Brain microvascular endothelial cell (primary cell): ENCODE measurements around the gene COL5A1.

Experiments used
- DNase-seq: peaks from one replicate; pipeline ENCODE4 v3.0.0-alpha.2; 2020
- H3K27ac ChIP-seq: fragments of 250-450 bp; sonication (Bioruptor Pico); 2 replicates; pipeline ENCODE4 v1.5.1; 2020; ENCODE audit warnings: mild to moderate bottlenecking, moderate library complexity
- H3K27me3 ChIP-seq: fragments of 250-450 bp; sonication (Bioruptor Pico); replicated peaks from 2 replicates; pipeline ENCODE4 v1.5.1; 2020; ENCODE audit warnings: mild to moderate bottlenecking
- H3K36me3 ChIP-seq: fragments of 250-450 bp; sonication (Bioruptor Pico); replicated peaks from 2 replicates; pipeline ENCODE4 v1.5.1; 2020; ENCODE audit warnings: mild to moderate bottlenecking
- H3K4me3 ChIP-seq: 2 replicates; pipeline ENCODE4 v1.5.1; 2011; ENCODE audit warnings: low read depth, mild to moderate bottlenecking, control low read depth, low read length, moderate library complexity
- in situ Hi-C: cut with HindIII; loops from 2 replicates; pipeline ENCODE4 v1.10.0; 2017; ENCODE audit warnings: low sequenced_read_pairs, low pct_ligation_motif_present
- TF ChIP-seq, protein P1 (sequence below): IDR thresholded peaks from 2 replicates; pipeline ENCODE4 v1.5.1; 2011; ENCODE audit warnings: low read depth, mild to moderate bottlenecking, moderate library complexity, low read length, control low read depth, inconsistent platforms; ENCODE audit errors: missing control alignments

COL5A1 gene

GRCh38 chr9:134836406-134836970 is 194.9 kb downstream of the COL5A1 start:
- TF ChIP-seq, protein P1, sequence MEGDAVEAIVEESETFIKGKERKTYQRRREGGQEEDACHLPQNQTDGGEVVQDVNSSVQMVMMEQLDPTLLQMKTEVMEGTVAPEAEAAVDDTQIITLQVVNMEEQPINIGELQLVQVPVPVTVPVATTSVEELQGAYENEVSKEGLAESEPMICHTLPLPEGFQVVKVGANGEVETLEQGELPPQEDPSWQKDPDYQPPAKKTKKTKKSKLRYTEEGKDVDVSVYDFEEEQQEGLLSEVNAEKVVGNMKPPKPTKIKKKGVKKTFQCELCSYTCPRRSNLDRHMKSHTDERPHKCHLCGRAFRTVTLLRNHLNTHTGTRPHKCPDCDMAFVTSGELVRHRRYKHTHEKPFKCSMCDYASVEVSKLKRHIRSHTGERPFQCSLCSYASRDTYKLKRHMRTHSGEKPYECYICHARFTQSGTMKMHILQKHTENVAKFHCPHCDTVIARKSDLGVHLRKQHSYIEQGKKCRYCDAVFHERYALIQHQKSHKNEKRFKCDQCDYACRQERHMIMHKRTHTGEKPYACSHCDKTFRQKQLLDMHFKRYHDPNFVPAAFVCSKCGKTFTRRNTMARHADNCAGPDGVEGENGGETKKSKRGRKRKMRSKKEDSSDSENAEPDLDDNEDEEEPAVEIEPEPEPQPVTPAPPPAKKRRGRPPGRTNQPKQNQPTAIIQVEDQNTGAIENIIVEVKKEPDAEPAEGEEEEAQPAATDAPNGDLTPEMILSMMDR: no peak
- in situ Hi-C loops: no loop called here
- Histone ChIP-seq H3K27ac (no peak overlapping the region), H3K27me3 (no peaks in the 10 kb centered on the region), H3K4me3 (no peak overlapping the region), H3K36me3 (peaks cover 99% of the 10 kb centered on the region)
- no peak for DNase-seq

DNA sequence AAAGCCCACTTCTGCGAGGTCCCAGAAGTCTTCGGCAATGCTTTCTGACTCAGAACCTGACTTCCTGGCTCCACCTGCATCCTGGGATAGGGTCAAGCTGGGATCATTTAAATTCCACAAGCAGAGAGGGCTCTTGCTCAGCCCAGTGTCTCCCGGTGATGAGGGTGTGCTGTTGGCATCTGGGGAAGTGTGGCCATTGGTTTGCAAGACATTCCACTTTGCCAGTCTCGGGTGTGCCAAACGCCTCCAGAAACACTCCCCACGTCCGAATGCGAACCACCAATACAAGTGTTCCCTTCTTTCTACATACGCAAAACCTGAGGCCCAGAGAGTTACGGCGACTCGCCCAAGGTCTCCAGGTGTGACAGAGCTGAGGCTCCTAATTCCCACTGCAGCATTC is 195.9 kb downstream of the COL5A1 start:
- H3K36me3 ChIP-seq: peaks cover 97% of the 10 kb centered on the region
- in situ Hi-C loops: no loop called here

GRCh38 chr9:134838651-134839454 is 197.2 kb downstream of the COL5A1 start:
- Histone ChIP-seq H3K27ac (no peak overlapping the region), H3K4me3 (no peak overlapping the region), H3K27me3 (no peaks in the 10 kb centered on the region), H3K36me3 (peaks cover 95% of the 10 kb centered on the region)
- no peak for DNase-seq
- TF ChIP-seq, protein P1: no peak
- in situ Hi-C loops: no loop called here

More for the DNA sequence above, 195.9 kb downstream of the COL5A1 start:
- H3K27me3 ChIP-seq: no peaks in the 10 kb centered on the region
- TF ChIP-seq, protein P1: no peak
- no peak for DNase-seq
- no peak overlapping the region for H3K27ac ChIP-seq
- H3K4me3 ChIP-seq: no peak overlapping the region

GRCh38 chr9:134839455-134840125 is 198.0 kb downstream of the COL5A1 start:
- no peak for DNase-seq
- Histone ChIP-seq H3K27ac (no peak overlapping the region), H3K27me3 (no peaks in the 10 kb centered on the region), H3K4me3 (no peak overlapping the region), H3K36me3 (peaks cover 95% of the 10 kb centered on the region)
- in situ Hi-C loops: no loop called here
- TF ChIP-seq, protein P1: peak; percentile 32

GRCh38 chr9:134840511-134840910 is 198.9 kb downstream of the COL5A1 start:
- Histone ChIP-seq H3K27me3 (no peaks in the 10 kb centered on the region), H3K27ac (no peak overlapping the region), H3K36me3 (peaks cover 95% of the 10 kb centered on the region), H3K4me3 (no peak overlapping the region)
- DNase-seq: no peak
- TF ChIP-seq, protein P1: no peak
- in situ Hi-C loops: no loop called here
